SH-SY5Y (cell line): Measurements from ENCODE around the gene POLR3B.

ENCODE experiments used
- GATA2 ChIP-seq: IDR thresholded peaks from 2 replicates; pipeline ENCODE4 v1.6.1; 2011; ENCODE audit warnings: mild to moderate bottlenecking, low read depth, low read length
- GATA3 ChIP-seq: IDR thresholded peaks from 2 replicates; pipeline ENCODE4 v1.6.1; 2011; ENCODE audit warnings: low read depth, mild to moderate bottlenecking, low read length, moderate library complexity

GRCh38 chr12:106409878-106410277, 52.3 kb downstream of the POLR3B start:
- TF ChIP-seq GATA2 (no peak), GATA3 (no peak)
